Keratinocyte (primary cell): Measurements from ENCODE around the gene GAP43.

ENCODE experiments used
- CTCF ChIP-seq, 3 experiments: IDR thresholded peaks in 1 of 3; conservative IDR thresholded peaks in 1 of 3; optimal IDR thresholded peaks in 1 of 3; 2 replicates in 2 of 3; 3 replicates in 1 of 3; pipeline versions ENCODE3 to v1.5.1; 2011; ENCODE audit warnings: low read length in 3 of 3, mild to moderate bottlenecking in 3 of 3, moderate library complexity in 2 of 3, control low read depth in 1 of 3, inconsistent platforms in 1 of 3; ENCODE audit not compliant: insufficient read depth in 2 of 3; ENCODE audit errors: extremely low read depth in 1 of 3
- EZH2 ChIP-seq: IDR thresholded peaks from one replicate; pipeline ENCODE4 v1.6.1; 2012; ENCODE audit warnings: inconsistent platforms, mild to moderate bottlenecking, low read length, moderate library complexity

DNA sequence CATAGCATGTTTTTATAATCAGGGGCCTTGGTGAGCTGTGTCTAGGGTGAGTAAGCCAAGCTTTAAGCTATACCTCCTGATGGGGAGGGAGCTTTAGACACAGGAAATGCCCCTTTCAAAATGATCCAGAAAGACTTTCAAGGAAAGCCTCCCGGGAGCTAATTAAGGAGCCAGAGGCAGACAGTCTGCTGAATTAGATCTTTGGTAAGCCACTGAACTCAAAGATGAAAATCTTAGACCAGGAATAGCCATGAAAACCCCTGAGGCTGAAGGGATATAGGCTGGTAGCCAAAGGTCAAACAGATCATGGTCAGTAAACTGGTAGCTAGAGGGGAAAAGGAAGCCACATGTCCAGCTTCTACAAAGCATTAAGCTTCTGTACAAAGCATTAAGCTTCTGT is 42.7 kb upstream of the GAP43 start:
- TF ChIP-seq CTCF (optimal IDR thresholded peaks at IDR 0.05 in 1 of 3, IDR thresholded peaks at IDR 0.05 in 1 of 3, conservative IDR thresholded peaks at IDR 0.05 in 1 of 3; ENCODE audit: extremely low read depth in 1 of 3, insufficient read depth in 2 of 3, low read length in 3 of 3) (no peak), EZH2 (no peak)
